GM12874 (cell line): ENCODE data around the gene PKP1.

Experiments used
- TF ChIP-seq, protein P1 (sequence below): IDR thresholded peaks from 2 replicates; pipeline ENCODE4 v1.5.1; 2011; ENCODE audit warnings: low read depth, mild to moderate bottlenecking, control low read depth, low read length, moderate library complexity; ENCODE audit not compliant: insufficient read depth

The PKP1 gene

DNA sequence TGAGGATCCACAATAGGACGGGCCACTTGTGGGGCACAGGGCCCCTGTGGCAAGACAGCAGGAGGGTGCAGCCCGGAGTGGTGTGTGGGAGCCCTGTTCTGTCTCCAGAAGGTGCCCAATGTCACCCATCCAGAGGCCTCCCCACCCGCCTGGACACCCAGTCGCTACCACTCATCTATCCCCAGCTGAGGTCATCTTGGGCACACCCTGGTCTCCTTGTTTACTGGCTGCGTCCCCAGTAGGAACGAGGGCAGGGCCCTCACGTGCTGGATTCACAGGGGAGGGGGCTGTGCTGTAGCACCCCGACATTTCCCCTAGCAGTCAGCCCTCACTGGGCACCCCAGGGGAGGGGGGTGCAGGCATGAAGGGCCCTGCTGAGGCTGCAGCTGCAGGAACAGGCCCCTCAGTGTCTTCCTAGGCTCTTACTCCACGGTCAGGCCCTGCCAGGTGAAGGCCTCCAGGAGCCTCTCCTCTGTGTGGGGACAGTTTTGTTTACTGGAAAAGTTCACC, 96.5 kb downstream of the PKP1 start:
- TF ChIP-seq, protein P1, sequence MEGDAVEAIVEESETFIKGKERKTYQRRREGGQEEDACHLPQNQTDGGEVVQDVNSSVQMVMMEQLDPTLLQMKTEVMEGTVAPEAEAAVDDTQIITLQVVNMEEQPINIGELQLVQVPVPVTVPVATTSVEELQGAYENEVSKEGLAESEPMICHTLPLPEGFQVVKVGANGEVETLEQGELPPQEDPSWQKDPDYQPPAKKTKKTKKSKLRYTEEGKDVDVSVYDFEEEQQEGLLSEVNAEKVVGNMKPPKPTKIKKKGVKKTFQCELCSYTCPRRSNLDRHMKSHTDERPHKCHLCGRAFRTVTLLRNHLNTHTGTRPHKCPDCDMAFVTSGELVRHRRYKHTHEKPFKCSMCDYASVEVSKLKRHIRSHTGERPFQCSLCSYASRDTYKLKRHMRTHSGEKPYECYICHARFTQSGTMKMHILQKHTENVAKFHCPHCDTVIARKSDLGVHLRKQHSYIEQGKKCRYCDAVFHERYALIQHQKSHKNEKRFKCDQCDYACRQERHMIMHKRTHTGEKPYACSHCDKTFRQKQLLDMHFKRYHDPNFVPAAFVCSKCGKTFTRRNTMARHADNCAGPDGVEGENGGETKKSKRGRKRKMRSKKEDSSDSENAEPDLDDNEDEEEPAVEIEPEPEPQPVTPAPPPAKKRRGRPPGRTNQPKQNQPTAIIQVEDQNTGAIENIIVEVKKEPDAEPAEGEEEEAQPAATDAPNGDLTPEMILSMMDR, result no peak

DNA sequence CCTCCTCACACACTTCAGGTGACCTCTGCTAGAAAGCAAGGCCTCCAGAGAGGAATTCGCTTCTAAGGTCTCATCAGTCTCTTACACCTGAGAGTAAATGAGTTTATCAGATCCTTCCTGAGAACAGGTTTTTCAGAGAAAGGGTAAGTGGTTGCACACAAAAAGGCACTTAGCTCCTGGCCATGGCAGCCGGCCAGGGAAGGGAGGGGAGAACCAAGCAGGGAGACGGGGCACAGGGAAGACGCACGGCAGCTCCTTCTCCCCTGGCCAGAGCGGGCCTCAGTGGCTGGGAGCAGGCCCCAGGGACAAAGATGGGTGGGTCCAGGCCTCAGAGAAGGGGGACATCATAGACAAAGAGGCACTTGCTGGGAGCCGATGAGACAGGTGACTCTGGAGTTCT, 97.8 kb downstream of the PKP1 start:
- TF ChIP-seq, protein P1, result no peak
